NCI-H2029 treated with DMSO at 0.1 percent for 48 hours (cell line): ENCODE measurements around the gene TTC39C.
A peak's percentile ranks its signal among the peaks of the same experiment; 100 is the strongest.

Experiments used
- DNase-seq: peaks from one replicate; lab custom pipeline; 2025; lab: John Stamatoyannopoulos, UW

Gene TTC39C

GRCh38 chr18:24089076-24089475 lies 74.5 kb downstream of the TTC39C start:
- DNase-seq: no peak

- no peak for DNase-seq
These were observed 75.2 kb downstream of the TTC39C start for GRCh38 chr18:24089515-24090337.

GRCh38 chr18:24090876-24091275 lies 76.3 kb downstream of the TTC39C start:
- no peak for DNase-seq

GRCh38 chr18:24094561-24094960 lies 80.0 kb downstream of the TTC39C start:
- DNase-seq: no peak

GRCh38 chr18:24095976-24096375 lies 81.4 kb downstream of the TTC39C start:
- DNase-seq: no peak

GRCh38 chr18:24103320-24104021 lies 88.9 kb downstream of the TTC39C start:
- DNase-seq: no peak

GRCh38 chr18:24104486-24104885 lies 89.9 kb downstream of the TTC39C start:
- DNase-seq: no peak

- DNase-seq: no peak
These were observed 94.1 kb downstream of the TTC39C start for GRCh38 chr18:24108641-24109040.

- DNase-seq: no peak
These were observed 97.4 kb downstream of the TTC39C start for GRCh38 chr18:24111936-24112335.

GRCh38 chr18:24112464-24112863 lies 97.9 kb downstream of the TTC39C start:
- DNase-seq: no peak

- no peak for DNase-seq
These were observed 98.5 kb downstream of the TTC39C start for GRCh38 chr18:24112874-24113615.

- DNase-seq: no peak
These were observed 100.5 kb downstream of the TTC39C start for GRCh38 chr18:24114924-24115549.

- no peak for DNase-seq
These were observed 101.1 kb downstream of the TTC39C start for GRCh38 chr18:24115628-24116027.

- DNase-seq: peak; percentile 71
These were observed 104.4 kb downstream of the TTC39C start for GRCh38 chr18:24118750-24119577.

GRCh38 chr18:24120676-24121075 lies 106.1 kb downstream of the TTC39C start:
- DNase-seq: no peak

- no peak for DNase-seq
These were observed 107.1 kb downstream of the TTC39C start for GRCh38 chr18:24121625-24122024.

GRCh38 chr18:24126155-24126961 lies 111.8 kb downstream of the TTC39C start:
- no peak for DNase-seq

- peak; percentile 25 for DNase-seq
These were observed 113.2 kb downstream of the TTC39C start for GRCh38 chr18:24127735-24128134.

GRCh38 chr18:24128700-24129099 lies 114.1 kb downstream of the TTC39C start:
- DNase-seq: no peak

GRCh38 chr18:24130494-24130893 lies 115.9 kb downstream of the TTC39C start:
- DNase-seq: no peak
